SU-DHL-6 (cell line): ENCODE results near the gene LAS1L.

Experiments used
- CTCF ChIP-seq: fragments of 200-600 bp; sonication (generic); IDR thresholded peaks from one replicate; pipeline ENCODE4 v1.5.1; 2017; ENCODE audit warnings: antibody characterized with exemption, mild to moderate bottlenecking, low read length, moderate library complexity; ENCODE audit not compliant: insufficient read depth, poor library complexity, severe bottlenecking
- EZH2phosphoT487 ChIP-seq: fragments of 200-600 bp; sonication (generic), shearing (Covaris generic); conservative IDR thresholded peaks from 2 replicates; pipeline ENCODE4 v1.6.1; 2018; ENCODE audit warnings: mild to moderate bottlenecking, antibody characterized with exemption, low read length, moderate library complexity, mixed read lengths

DNA sequence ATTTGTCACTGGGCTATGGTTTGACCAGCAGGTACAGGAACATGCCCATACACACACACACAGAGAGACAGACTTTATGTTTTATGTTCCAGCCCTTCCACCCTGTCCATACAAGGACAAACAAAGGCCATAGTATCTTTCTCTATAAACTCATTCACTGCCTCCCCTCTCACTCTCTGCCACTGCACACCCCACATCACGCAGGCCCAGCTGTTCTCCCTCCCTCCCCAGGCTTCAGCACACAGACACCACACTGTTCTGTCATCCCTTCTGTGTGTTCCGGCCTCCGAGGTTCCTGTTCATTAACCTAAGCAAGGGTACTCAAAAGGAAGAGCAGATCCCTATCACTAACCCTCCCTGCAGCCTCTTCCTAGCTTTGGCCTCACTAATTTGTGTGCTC, 17.8 kb downstream of the LAS1L start:
- TF ChIP-seq CTCF (no peak), EZH2phosphoT487 (no peak)
